GM19328 (cell line): ENCODE data around the gene PAX7.
"Not testable (repeated sequence)": the region's sequence is repeated elsewhere in the genome, so short reads cannot be mapped to it uniquely, and the experiment has no call there.

Experiments used
- ATAC-seq: cut with Tn5 transposase; IDR thresholded peaks from one replicate; pipeline ENCODE4 v1.9.1; 2021; ENCODE audit warnings: mild to moderate bottlenecking, moderate library complexity; ENCODE audit not compliant: unreplicated experiment

The PAX7 gene

DNA sequence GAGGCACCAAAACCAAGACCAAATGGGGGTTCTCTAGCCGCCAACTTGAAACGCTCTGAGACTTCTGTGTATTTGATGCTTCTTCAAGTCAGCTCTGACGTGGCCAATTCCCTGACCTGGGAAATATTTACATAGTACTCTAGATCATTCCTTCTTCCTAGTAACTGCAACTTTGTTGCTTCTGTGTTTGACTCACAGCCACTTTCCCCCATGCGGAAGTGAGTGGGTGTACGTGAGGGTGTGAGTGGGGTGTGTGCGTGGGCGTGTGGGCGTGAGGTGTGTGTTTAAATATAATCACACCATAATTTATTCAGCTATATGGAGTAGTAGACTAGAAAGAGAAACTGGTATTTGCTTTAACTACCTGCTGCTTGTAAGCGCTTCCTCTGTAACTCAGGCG, 117.8 kb downstream of the PAX7 start:
- no peak for ATAC-seq

- no peak for ATAC-seq
Measured at GRCh38 chr1:18749569-18749968, 118.9 kb downstream of the PAX7 start.

GRCh38 chr1:18750600-18750999, 120.0 kb downstream of the PAX7 start:
- no peak for ATAC-seq

DNA sequence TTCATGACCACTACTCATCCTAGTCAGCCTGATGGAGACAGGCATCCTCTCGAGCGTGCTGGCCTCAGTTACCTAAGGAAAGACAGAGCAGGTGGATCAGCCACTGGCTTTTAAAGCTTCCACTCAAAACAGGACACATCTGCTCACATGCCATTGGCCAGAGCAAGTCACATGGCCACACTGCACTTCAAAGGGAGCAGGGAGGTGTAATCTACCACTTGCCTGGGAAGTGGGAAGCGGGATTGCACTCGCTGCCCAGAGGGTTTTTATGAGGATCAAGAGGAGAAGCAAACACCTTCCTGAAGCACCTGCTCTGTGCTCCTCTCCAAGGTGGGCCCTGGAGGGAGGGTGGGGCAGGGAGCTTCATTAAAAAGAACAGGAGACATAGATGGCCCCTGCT, 120.8 kb downstream of the PAX7 start:
- no peak for ATAC-seq

DNA sequence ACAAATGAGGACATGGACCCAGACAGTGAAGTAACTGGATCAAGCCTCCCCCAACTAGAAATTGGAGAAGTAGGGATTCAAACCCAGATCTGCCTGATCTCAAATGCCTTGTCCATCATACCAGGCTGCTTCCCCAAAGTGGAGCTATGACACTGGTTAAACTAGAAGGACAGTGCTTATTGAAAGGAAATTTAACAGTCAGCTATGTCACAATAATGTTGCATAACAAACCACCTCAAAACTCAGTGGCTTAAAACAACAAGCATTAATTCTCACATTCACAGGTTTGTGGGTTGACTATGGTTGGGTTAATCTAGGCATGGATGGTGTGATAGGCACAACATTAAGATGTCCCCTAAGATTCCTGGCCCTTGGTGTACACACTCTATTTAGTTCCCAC, 121.8 kb downstream of the PAX7 start:
- ATAC-seq = no peak

DNA sequence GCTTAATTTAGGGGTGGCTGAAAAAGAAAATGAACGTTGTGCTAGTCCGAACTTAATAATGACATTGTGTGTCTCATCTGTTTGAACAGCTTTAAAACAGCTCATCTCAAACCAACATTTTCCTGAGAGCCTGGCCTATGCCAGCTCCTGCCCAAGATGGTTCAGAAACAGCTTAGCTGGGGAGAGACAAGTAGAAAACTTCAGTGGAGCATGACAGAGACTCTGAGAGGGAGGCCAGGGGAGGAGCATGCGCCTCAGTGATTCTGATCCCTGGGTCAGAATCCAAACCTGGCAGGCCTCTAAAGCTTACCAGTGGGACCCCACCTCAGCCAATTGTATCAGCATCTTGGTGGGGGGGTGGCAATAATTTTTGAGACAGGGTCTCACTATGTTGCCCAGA, 129.5 kb downstream of the PAX7 start:
- no peak for ATAC-seq

GRCh38 chr1:18761948-18762840, 131.5 kb downstream of the PAX7 start:
- no peak for ATAC-seq

GRCh38 chr1:18764362-18764761, 133.7 kb downstream of the PAX7 start:
- ATAC-seq = no peak

DNA sequence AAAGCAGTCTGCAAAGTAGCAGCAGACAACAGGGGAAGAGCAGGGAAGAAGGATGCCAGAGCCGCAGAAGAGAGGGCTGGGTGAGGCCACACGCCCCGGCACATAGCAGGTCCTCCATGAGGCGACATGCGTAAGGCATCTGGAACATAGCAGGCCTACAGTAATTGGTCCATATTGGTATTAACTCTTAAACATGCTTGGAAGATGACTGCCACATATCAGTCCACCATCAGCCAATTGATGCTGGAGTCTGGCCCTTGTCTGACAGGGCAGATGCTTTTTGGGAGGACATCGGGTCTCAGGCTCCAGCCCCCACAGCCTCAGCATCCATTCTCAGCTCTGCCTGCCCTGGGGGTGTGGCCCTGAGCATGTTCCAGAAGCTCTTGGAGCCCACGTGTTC, 135.1 kb downstream of the PAX7 start:
- no peak for ATAC-seq

DNA sequence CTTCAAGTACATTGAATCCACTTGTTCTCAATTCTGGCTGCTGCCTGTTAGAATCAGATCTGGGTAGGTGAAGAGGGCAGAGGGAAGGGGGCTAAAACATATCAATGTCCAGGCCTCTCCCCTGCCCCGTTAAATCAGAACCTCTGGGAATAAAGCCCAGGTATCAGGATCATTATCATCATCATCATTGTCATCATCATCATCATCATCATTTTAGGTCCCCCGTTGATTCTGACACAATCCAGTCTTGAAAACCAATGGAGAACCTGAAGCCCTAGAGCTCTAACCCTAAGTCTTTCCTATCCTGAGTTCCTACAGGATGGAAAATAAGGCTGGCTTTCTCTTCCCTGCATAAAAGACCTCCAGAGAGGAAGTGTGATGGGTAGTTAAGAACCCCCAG, 135.7 kb downstream of the PAX7 start:
- ATAC-seq = no peak

GRCh38 chr1:18767576-18767975, 136.9 kb downstream of the PAX7 start:
- not testable (repeated sequence) for ATAC-seq

- ATAC-seq = no peak
Measured at GRCh38 chr1:18768086-18768485, 137.4 kb downstream of the PAX7 start.

- no peak for ATAC-seq
Measured at GRCh38 chr1:18769140-18769539, 138.5 kb downstream of the PAX7 start.

- no peak for ATAC-seq
Measured at GRCh38 chr1:18770799-18771198, 140.2 kb downstream of the PAX7 start.

DNA sequence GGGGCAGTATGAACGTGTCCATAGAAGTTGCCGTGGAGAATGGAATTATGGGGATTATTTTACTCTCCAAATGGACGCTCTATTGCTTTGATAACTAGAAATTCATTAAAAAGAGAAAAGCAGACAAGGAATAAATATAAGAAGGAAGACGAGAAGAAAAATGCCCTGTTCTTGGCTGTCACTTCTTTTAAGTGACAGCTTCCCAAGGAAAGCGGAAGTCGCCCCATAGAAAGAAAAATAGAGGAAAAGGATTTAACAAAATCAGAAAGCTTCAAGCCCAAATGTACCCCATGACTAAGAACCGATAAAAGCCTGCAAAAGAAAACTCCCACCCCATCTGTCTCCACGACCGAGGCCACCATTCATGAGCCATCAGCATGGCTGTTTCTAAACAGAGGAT, 143.1 kb downstream of the PAX7 start:
- no peak for ATAC-seq

- ATAC-seq = no peak
Measured at GRCh38 chr1:18775341-18775740, 144.7 kb downstream of the PAX7 start.

DNA sequence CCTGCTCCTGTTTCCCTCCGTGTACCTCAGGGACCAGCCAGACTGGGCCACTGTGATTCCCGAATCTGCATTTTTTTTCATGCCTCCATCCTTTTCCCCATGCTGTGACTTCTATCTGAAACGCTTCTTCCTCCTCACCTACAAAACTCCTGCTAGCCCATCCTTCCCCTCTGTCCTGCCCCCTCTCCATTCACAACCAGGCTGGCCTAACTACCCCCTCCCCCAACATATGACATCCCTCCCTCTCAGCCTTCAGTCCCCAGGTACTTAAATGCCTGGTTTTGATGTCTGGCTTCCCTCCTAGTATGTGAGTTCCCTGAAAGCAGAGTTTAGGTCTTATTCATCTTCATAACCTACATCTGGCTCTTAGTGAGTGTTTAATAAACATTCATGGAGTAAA, 146.1 kb downstream of the PAX7 start:
- ATAC-seq = no peak

GRCh38 chr1:18778437-18778836, 147.8 kb downstream of the PAX7 start:
- no peak for ATAC-seq

DNA sequence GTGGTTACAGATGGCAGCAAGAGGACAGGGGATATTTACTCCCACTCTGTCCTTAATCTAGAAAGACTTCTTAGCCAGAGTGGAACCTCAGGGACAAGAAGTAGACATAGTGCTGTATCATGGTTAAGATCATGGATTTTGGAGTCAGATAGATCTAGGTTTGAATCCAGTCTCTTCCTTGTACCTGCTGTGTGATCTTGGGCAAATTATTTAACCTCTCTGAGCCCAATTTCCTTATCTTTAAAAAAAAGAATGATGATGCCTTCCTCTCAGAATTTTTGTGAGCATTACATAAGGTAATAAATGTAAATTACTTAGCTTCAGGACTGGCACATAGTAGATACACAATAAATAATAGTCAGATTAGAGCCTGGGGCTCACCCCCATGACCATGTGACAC, 150.4 kb downstream of the PAX7 start:
- ATAC-seq = no peak

- ATAC-seq = no peak
Measured at GRCh38 chr1:18783705-18784481, 153.2 kb downstream of the PAX7 start.

- ATAC-seq = no peak
Measured at GRCh38 chr1:18784482-18784831, 153.8 kb downstream of the PAX7 start.

DNA sequence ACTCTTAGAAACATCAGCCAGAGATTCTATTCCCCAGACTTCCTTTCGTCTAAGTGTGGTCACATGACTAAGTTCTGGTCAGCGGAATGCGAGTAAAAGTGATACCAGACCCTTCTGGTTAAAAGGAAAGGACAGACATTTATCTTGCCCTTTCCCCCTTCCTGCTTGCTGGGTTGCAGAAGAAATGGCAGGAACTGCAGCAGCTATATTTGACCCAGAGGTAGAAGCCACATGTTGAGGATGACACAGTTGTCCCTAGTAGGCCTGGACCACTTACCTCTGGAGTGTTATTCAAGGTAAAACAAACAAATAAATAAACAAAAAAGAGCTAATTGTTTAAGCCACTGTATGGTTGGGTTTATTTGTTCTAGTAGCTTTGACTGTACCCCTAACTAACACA, 155.5 kb downstream of the PAX7 start:
- no peak for ATAC-seq
